OCI-LY1 (cell line): ENCODE measurements around the gene PCBD1.

Source experiments
- H2AFZ ChIP-seq: fragments of 200-600 bp; sonication (generic), shearing (Covaris generic); 2 replicates; pipeline ENCODE4 v1.6.0; 2014; ENCODE audit warnings: antibody characterized with exemption, mild to moderate bottlenecking, low read length
- H3F3A ChIP-seq: fragments of 200-600 bp; sonication (generic), shearing (Covaris generic); 2 replicates; pipeline ENCODE4 v1.6.0; 2014; ENCODE audit warnings: mild to moderate bottlenecking, antibody characterized with exemption, low read length, moderate library complexity; ENCODE audit not compliant: insufficient read depth
- H3K27ac ChIP-seq: fragments of 200-600 bp; sonication (generic); 2 replicates; pipeline ENCODE4 v1.5.1; 2014; ENCODE audit warnings: low read length, mixed run types, mild to moderate bottlenecking, low read depth; ENCODE audit not compliant: poor library complexity, severe bottlenecking
- H3K27me3 ChIP-seq: fragments of 200-600 bp; sonication (generic); 2 replicates; pipeline ENCODE4 v1.6.0; 2014; ENCODE audit warnings: antibody characterized with exemption, mild to moderate bottlenecking, low read length, moderate library complexity; ENCODE audit not compliant: insufficient read depth
- H3K36me3 ChIP-seq: fragments of 200-600 bp; sonication (generic); 2 replicates; pipeline ENCODE4 v1.6.1; 2014; ENCODE audit warnings: mild to moderate bottlenecking, antibody characterized with exemption, low read length, moderate library complexity, mixed read lengths; ENCODE audit not compliant: insufficient read depth
- H3K4me1 ChIP-seq: fragments of 200-600 bp; sonication (generic); 2 replicates; pipeline ENCODE4 v1.5.1; 2014; ENCODE audit warnings: mild to moderate bottlenecking, low read length, moderate library complexity; ENCODE audit not compliant: insufficient read depth, severe bottlenecking
- H3K4me2 ChIP-seq: fragments of 200-600 bp; sonication (generic), shearing (Covaris generic); 2 replicates; pipeline ENCODE4 v1.6.1; 2014; ENCODE audit warnings: low read length
- H3K4me3 ChIP-seq: fragments of 200-600 bp; sonication (generic); 2 replicates; pipeline ENCODE4 v1.5.1; 2014; ENCODE audit warnings: low read length, low read depth, mild to moderate bottlenecking, mixed read lengths; ENCODE audit not compliant: poor library complexity, severe bottlenecking
- H3K79me2 ChIP-seq: fragments of 200-600 bp; shearing (Covaris generic); 2 replicates; pipeline ENCODE4 v1.6.1; 2016; ENCODE audit warnings: mixed run types, low read length, mixed read lengths; ENCODE audit not compliant: insufficient read depth
- H3K9ac ChIP-seq: fragments of 200-600 bp; sonication (generic), shearing (Covaris generic); 2 replicates; pipeline ENCODE4 v1.6.1; 2014; ENCODE audit warnings: mild to moderate bottlenecking, low read length, mixed read lengths
- H3K9me2 ChIP-seq: fragments of 200-600 bp; sonication (generic), shearing (Covaris generic); 2 replicates; pipeline ENCODE4 v1.6.1; 2014; ENCODE audit warnings: low read depth, mild to moderate bottlenecking, low read length, mixed read lengths
- H3K9me3 ChIP-seq: fragments of 200-600 bp; shearing (Covaris generic); 2 replicates; pipeline ENCODE4 v1.6.1; 2014; ENCODE audit warnings: low read length, mixed read lengths
- H4K20me1 ChIP-seq: fragments of 200-600 bp; sonication (generic), shearing (Covaris generic); 2 replicates; pipeline ENCODE4 v1.6.0; 2016; ENCODE audit warnings: mild to moderate bottlenecking, low read length; ENCODE audit not compliant: insufficient read depth
- EZH2 ChIP-seq: fragments of 200-600 bp; sonication (generic), shearing (Covaris generic); IDR thresholded peaks from 2 replicates; pipeline ENCODE4 v1.8.0; 2017; ENCODE audit warnings: borderline replicate concordance, mixed run types, mild to moderate bottlenecking, antibody characterized with exemption, low read length, moderate library complexity, mixed read lengths
- TF ChIP-seq, protein P1 (sequence below): fragments of 200-600 bp; sonication (generic), shearing (Covaris generic); IDR thresholded peaks from 2 replicates; pipeline ENCODE4 v1.5.1; 2017; ENCODE audit warnings: mild to moderate bottlenecking, antibody characterized with exemption, low read length, moderate library complexity, mixed read lengths

The PCBD1 gene

DNA sequence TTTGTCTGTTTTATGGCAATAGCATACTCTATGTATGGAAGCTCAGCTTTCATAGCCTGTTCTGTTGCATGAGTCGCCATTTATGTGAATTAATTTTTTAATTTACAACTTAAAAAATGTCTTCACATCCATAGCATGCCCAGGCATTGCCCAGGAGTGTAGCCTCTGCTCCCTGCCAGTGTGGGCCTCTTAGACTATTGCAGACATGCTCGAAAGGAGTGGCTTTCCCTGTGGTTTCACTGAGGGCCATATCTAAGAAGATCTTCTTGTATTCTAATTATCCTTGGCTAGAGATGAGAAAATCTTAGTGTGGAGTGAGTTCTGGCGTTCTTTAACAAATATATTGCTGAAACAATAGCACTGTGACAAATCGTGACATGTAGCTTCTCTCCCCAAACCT, 35.3 kb downstream of the PCBD1 start:
- Histone ChIP-seq H3K9me3 (no peaks in the 10 kb centered on the region), H2AFZ (no peak overlapping the region), H3K27ac (no peak overlapping the region), H3K9me2 (no peaks in the 10 kb centered on the region), H3K27me3 (no peaks in the 10 kb centered on the region), H3F3A (no peaks in the 10 kb centered on the region), H3K4me1 (no peaks in the 10 kb centered on the region), H4K20me1 (no peaks in the 10 kb centered on the region), H3K4me2 (no peak overlapping the region), H3K79me2 (no peaks in the 10 kb centered on the region), H3K9ac (no peak overlapping the region), H3K36me3 (peaks cover 11% of the 10 kb centered on the region; the same call in 1 of the 2 replicates), H3K4me3 (no peak overlapping the region)
- TF ChIP-seq, protein P1, sequence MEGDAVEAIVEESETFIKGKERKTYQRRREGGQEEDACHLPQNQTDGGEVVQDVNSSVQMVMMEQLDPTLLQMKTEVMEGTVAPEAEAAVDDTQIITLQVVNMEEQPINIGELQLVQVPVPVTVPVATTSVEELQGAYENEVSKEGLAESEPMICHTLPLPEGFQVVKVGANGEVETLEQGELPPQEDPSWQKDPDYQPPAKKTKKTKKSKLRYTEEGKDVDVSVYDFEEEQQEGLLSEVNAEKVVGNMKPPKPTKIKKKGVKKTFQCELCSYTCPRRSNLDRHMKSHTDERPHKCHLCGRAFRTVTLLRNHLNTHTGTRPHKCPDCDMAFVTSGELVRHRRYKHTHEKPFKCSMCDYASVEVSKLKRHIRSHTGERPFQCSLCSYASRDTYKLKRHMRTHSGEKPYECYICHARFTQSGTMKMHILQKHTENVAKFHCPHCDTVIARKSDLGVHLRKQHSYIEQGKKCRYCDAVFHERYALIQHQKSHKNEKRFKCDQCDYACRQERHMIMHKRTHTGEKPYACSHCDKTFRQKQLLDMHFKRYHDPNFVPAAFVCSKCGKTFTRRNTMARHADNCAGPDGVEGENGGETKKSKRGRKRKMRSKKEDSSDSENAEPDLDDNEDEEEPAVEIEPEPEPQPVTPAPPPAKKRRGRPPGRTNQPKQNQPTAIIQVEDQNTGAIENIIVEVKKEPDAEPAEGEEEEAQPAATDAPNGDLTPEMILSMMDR: no peak
- no peak for TF ChIP-seq EZH2

DNA sequence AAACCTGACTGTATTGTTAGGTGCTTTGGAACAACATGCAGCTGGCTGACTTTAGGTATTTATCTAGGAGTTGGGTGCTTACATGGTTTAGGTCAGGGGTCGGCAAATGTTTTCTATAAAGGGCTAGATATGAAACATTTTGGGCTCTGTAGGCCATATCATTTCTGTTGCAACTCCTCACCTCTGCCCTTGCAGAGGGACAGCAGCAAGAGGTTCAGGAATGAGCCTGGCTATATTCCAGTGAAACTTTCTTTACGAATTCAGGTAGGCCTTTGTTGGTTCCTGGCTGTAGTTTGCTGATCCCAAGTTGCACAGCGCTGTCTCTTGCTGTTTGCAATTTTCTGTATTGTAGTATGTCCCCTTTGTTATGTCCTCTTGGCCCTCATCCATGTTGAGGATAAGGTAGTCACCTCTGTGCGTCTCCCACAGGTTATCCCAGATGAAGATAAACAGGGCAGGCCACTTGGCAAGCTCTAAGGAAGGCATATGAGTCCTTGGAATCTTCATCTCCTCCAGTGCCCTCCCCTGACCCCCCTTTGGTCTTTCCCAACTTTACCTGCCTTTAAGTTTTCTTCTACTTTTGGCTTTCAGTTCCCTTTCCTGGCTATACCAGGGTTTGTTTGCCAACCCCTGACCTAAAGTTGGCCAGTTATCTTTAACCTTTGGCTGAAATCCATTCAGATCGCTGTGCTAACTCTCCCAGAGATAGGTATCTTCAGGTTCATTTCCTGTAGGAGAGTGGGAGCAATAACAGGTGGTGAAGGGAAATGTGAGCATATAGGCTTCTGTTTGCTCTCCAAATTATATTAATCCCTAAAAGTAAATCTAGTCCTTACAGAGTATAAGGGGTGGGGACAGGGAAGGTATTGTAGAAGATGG, 36.5 kb downstream of the PCBD1 start:
- Histone ChIP-seq H2AFZ (no peak overlapping the region), H3K9ac (no peak overlapping the region), H3K4me2 (no peak overlapping the region), H4K20me1 (no peaks in the 10 kb centered on the region), H3K4me1 (no peaks in the 10 kb centered on the region), H3K27me3 (no peaks in the 10 kb centered on the region), H3K9me2 (no peaks in the 10 kb centered on the region), H3K36me3 (peaks cover 11% of the 10 kb centered on the region; the same call in 1 of the 2 replicates), H3K27ac (no peak overlapping the region), H3F3A (no peaks in the 10 kb centered on the region), H3K9me3 (no peaks in the 10 kb centered on the region), H3K4me3 (no peak overlapping the region), H3K79me2 (no peaks in the 10 kb centered on the region)
- no peak for TF ChIP-seq EZH2
- TF ChIP-seq, protein P1: no peak

DNA sequence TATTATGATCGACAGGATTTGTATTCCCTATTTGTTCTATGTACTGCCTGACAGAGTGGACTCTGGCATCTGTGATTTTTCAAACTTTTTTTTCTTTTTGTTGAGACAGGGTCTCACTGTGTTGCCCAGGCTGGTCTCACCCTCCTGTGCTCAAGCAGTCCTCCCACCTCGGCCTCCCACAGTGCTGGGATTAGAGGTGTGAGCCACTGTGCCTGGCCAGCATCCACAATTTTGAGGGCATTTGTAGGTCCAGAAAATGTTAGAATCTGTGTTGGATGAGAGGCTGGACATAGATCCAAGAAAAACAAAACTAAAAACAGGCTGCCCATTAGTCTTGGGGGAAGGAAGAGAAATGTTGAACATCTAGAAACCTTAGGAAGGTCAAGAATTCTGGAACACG, 38.3 kb downstream of the PCBD1 start:
- H3K4me2 ChIP-seq: no peak overlapping the region
- peaks cover 15% of the 10 kb centered on the region; the same call in 1 of the 2 replicates for H3K36me3 ChIP-seq
- H3K27ac ChIP-seq: no peak overlapping the region

More for the DNA sequence above, 38.3 kb downstream of the PCBD1 start:
- Histone ChIP-seq H3K9me2 (no peaks in the 10 kb centered on the region), H3K9ac (no peak overlapping the region), H3F3A (no peaks in the 10 kb centered on the region), H3K27me3 (no peaks in the 10 kb centered on the region), H3K79me2 (no peaks in the 10 kb centered on the region), H2AFZ (no peak overlapping the region), H3K4me1 (no peaks in the 10 kb centered on the region), H3K9me3 (no peaks in the 10 kb centered on the region), H4K20me1 (no peaks in the 10 kb centered on the region), H3K4me3 (no peak overlapping the region)
- no peak for TF ChIP-seq EZH2
- TF ChIP-seq, protein P1: no peak
